Measurements from ENCODE around the gene INKA2.

DNA sequence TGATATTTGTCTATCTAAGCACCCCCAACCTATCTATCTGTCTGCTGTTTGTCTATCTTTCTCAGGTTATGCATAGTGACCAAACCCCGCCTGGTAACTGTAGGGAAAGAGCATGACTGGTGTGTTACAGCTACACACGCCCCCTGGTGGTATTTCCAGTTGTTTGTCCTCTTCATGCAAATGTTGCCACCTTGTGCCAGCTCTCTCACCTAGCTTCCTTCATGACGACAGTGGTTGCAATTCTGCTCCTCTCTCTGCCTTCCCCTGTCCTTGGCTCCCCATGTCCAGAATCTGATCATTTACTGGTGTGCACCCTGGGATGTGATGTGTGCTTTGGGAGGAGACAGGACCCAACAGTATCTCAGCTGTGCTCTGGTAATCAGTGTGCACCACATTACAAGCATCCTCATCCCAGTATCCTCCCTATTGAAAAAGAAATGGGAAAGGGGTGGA is 8.1 kb upstream of the INKA2 start:
- TF ChIP-seq, protein P1, sequence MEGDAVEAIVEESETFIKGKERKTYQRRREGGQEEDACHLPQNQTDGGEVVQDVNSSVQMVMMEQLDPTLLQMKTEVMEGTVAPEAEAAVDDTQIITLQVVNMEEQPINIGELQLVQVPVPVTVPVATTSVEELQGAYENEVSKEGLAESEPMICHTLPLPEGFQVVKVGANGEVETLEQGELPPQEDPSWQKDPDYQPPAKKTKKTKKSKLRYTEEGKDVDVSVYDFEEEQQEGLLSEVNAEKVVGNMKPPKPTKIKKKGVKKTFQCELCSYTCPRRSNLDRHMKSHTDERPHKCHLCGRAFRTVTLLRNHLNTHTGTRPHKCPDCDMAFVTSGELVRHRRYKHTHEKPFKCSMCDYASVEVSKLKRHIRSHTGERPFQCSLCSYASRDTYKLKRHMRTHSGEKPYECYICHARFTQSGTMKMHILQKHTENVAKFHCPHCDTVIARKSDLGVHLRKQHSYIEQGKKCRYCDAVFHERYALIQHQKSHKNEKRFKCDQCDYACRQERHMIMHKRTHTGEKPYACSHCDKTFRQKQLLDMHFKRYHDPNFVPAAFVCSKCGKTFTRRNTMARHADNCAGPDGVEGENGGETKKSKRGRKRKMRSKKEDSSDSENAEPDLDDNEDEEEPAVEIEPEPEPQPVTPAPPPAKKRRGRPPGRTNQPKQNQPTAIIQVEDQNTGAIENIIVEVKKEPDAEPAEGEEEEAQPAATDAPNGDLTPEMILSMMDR (conservative IDR thresholded peaks at IDR 0.05 in 1 of 2, IDR thresholded peaks at IDR 0.05 in 1 of 2; ENCODE audit: low read depth in 1 of 2, low read length in 2 of 2) = peak; percentile 64 to 67
- no peak for TF ChIP-seq EZH2 (IDR thresholded peaks at IDR 0.05; ENCODE audit: low read length, missing control alignments)

Measured in fibroblast of lung (primary cell).